HuH-7.5 (cell line): ENCODE results near the gene CCL17.
"Not testable (repeated sequence)": the region's sequence is repeated elsewhere in the genome, so short reads cannot be mapped to it uniquely, and the experiment has no call there.

Experiments used
- DNase-seq: peaks from one replicate; pipeline ENCODE4 v3.0.0; 2011; ENCODE audit warnings: low spot score

CCL17 gene

DNA sequence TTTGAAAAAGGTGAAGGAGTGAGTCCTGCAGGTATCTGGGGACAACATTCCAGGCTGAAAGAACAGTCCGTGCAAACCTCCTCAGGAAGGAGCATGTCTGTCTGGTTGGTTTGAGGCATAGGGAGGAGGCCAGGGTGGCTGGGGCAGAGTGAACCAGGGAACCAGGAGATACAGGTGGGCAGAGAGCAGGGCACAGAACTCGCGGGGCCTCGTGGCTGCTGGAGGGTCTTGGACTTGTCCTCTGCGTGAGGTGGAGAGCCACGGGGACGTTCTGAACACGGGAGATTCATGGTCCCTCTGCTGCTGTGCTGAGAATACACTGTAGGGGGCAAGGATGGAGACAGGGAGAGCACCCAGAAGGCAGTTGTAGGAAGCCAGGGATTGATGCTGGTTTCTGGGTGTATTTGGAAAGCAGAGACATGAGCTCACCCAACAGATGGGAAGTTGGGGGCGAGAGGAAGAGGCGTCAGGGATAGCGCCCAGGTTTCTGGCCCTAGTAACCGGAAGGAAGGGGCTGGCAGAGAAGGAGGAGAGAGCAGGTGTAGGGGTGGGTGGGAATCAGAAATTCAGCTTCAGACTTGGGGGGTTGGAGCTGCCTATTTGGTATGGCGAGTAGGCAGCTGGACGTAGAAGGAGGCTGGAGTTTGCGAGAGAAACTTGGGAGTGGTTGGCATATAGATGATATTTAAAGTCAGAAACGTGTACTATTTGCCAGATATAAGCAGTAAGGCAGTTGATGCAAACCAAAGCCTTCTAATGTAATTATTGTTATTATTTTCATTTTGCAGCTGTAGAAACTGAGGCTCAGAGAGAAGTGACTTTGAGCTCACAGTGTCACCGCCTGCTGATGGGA lies at the start of gene CCL17:
CCL17 (plus strand) TSS at position 803 of the 853 bp plus-strand sequence. CDS start 9,166 bp downstream, outside the sequence.
- no peak for DNase-seq

DNA sequence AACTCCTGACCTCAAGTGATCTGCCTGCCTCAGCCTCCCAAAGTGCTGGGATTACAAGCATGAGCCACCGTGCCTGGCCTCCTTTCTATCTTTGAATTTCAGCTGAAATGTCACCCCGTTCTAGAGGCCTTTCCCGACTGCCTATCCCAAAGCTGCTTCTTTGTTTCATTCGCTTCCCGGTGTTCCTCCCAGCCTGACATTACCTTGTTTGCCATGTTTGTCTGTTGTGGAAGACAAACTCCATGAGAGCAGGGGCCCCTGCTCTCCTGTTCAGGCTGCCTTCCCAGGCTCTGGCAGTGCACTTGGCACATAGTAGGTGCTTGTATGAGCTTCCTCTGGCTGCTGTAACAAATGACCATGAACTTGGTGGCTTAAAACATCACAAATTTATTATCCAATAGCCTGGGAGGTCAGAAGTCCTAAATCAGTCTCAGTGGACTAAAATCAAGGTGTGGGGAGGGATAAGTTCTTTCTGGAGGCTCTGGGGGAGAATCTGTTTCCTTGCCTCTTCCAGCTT lies 48.6 kb upstream of the CCL17 start:
- DNase-seq = no peak

DNA sequence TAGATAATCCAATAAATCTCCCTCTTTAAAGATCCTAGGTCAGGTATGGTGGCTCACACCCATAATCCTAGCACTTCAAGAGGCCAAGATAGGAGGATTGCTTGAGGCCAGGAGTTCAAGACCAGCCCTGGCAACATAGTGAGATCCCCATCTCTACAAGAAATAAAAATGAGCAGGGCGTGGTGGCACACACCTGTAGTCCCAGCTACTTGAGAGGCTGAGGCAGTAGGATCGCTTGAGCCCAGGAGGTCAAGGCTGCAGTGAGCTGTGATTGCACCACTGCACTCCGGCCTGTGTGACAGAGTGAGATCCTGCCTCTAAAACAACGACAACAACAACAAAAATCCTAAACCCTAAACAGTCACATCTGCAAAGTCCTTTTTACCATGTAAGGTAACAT lies 48.0 kb upstream of the CCL17 start:
- DNase-seq = no peak

DNA sequence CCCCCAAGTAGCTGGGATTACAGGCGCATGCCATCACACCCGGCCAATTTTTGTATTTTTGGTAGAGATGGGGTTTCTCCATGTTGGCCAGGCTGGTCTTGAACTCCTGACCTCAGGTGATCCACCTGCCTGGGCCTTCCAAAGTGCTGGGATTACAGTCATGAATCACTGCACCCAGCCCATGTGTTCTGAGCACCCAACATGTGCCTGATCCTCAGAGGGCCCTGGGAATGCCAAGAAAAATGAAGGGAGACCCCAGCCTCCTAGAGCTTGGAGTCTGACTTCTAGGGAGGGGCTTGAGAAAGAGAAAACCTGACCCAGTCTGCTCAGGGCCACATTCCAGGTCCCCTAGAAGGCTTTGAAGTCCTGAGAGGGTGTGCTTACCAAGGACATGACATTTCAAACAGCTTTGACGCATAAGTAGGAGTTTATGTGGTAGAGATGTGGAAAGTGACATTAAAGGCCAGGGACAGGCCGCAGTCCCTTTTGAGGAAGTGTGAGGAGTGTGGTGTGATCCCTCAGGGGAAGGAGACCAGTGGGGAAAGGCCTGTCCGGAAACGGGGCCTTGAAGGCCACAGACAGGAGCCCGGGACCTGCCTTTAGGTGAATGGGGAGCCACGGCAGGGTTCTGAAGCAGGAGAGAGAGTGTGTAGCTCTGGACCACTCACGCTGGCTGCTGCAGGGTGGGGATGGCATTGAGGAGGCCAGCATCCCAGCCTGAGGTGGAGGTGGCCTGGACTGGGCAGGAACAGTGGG lies 47.1 kb upstream of the CCL17 start:
- DNase-seq = no peak

DNA sequence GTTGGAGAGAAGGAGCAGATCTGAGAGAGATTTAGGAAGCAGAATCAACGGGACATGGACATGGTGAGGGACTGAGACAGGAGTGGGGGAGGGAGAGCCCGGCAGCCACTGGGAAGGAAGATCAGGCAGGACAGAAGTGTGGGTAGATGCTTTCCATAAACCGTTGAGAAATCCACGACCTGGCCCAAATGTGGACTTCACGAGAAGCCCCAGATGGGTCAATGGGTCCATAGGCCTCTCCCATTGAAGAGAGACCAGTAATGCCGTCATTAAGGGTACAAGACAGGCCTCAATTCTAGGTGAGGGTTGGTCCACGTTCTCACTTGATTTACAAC lies 46.5 kb upstream of the CCL17 start:
- DNase-seq = no peak

DNA sequence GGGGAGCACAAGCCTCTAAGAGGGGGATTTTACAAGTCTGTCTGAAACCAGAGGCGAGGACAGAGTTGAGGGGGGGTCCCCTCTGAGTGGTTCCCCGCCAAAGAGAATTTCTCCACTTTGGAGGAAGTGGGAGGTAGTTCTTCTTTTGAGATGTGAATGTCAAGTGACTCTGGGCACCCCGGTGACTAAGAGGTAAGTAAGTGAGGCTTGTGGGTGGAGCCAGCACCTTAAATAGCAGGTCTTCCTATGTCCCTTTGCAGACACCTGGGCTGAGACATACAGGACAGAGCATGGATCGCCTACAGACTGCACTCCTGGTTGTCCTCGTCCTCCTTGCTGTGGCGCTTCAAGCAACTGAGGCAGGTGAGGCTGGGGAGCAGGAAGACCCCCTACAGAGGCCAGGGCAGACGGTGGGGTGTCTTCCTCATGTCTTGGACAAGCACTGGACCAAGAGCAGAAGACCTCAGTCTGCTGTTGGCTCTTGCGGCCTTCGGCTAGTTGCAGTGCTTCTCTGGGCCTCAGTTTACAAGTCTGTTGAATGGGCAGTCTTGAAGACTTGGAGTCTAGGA lies 46.0 kb upstream of the CCL17 start, which contains the start of gene CCL22:
CCL22 (plus strand) TSS at position 257 of the 569 bp plus-strand sequence; CDS start at position 291, 34 bp downstream.
- DNase-seq = no peak

DNA sequence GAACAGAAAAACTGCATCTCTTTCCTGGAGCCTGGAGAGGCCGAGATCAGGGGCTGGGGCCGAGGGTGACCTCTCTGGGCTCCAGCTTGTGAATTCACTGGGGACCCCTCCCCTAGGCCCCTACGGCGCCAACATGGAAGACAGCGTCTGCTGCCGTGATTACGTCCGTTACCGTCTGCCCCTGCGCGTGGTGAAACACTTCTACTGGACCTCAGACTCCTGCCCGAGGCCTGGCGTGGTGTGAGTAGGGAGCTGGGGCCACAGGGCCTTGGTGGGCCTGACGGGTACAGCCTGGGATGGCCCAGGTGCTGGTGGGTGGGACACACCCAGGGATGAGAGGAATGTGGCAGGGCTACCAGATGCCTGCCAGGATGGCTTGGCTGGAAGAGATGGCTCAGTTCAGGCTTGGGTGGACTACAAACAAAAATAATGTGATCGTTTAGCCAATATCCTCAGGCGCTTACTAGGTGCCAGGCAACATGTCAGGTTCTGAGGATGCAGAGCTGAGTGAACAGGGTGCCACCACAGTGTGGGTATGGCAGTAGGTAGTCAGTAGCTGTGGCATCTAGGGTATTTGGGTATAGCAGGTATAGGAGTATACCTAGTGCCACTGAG lies 44.1 kb upstream of the CCL17 start:
- no peak for DNase-seq

DNA sequence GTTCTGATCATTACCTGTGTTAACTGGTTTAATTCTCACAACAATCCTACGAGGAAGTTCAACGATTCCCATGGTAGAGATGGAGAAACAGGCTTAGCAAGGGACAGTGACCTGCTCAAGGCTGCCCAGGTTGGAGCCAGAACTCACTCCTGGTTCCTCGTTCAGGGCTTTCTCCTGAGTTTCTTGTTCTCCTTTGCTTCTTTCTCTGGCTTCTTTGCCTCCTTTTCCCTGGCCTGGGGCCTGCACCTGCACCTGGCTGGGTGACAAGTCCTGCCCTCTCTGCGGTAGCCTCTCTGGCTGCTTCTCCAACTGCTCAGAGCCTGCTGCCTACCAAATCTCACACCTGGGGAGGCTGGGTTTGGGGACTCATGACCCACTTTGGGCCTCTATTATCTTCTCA lies 43.2 kb upstream of the CCL17 start:
- DNase-seq = no peak

DNA sequence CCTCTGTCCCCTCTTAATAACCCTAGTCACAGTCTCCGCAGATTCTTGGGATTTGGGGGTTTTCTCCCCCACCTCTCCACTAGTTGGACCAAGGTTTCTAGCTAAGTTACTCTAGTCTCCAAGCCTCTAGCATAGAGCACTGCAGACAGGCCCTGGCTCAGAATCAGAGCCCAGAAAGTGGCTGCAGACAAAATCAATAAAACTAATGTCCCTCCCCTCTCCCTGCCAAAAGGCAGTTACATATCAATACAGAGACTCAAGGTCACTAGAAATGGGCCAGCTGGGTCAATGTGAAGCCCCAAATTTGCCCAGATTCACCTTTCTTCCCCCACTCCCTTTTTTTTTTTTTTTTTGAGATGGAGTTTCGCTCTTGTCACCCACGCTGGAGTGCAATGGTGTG lies 40.4 kb upstream of the CCL17 start:
- DNase-seq = no peak

DNA sequence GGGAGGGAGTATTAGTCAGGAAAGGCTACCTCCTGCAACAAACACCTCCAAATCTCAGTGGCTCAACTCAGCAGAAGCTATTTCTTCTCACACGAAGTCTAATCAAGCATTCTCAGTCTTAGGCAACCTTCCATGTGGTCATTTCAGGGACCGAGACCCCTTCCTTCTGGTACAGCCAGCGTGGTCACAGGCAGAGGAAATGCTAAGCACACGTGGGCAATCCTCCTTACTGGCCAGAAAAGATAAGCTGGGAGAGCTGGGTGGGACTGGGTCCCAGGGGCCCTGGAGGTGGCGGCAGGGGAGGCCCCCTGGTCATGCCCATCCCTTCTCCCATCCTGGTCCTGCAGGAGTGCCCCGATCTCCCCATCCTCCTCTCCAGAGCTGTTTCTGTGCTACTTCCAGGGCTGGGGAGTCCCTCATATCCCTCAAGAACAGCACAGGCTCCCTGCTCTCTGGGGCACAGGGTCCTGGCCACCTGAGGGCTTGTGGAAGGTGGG lies 38.0 kb upstream of the CCL17 start:
- no peak for DNase-seq

DNA sequence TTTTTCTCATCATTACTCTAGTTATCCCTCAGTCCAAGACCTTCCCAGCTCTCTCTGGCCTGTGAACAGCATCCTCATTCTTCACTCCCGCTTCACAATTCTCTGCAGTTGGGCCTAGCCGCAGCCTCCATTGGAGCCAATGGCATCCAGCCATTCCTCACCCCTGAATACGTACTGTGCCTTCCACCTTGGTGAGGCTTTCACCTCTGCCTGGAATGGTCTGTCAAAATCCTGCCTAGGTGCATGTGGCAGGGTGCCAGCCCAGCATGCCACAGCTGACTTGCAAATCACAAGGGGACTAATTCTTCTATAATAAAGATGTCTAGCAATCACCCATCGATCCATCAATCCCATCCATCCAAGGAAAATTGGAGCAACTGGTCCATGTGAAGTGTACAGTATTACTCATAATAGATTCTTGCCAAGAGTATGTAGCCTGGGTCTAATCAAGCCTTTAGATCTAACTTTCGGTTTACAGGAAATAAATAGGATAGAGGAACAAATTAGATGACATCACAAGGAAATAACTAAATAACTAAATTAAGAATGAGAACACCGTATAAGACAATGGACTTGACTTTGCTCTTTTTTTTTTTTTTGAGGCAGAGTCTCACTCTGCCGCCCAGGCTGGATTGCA lies 37.3 kb upstream of the CCL17 start:
- no peak for DNase-seq

DNA sequence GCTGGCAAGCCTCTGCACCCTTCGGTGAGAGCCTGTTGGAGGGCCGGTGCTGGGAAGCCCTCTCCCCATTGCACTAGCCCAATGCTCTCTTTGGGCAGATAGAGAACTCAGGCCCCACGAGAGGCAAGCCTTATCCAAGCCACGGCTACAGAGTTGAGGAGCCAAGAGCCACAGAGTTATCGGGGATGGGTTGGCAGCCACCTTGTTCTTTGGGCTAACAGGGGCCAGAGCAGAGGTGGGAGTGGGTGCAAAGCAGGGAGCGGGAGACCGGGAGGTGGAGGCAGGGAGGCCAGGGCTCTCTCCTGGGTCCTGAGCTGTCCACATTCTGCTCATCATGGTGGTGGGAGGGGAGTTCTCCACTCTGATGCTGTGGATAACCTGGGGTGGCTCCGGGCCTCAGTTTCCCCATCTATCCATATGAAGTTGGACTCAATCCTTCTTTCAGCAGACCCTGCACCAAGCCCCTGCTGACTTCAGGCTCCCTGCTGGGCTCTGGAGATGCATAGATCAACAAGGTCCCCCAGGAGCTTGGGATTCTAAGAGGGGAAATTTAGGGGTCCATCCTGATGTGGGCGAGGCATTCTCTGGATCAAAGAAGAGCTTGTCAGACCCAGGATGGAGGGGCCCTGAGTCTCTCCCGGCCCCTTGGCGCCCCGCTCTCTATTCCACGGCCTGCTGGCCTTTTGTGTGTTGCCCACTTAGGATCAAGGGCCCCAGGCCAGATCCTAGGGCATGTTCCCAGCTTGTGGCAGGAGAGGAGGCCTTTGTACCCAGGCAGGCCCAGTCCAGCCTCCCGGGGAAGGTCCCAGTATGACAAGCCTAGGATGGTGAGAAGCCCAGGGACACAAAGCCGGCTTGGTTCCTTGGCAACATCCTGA lies 32.8 kb upstream of the CCL17 start:
- DNase-seq = no peak

DNA sequence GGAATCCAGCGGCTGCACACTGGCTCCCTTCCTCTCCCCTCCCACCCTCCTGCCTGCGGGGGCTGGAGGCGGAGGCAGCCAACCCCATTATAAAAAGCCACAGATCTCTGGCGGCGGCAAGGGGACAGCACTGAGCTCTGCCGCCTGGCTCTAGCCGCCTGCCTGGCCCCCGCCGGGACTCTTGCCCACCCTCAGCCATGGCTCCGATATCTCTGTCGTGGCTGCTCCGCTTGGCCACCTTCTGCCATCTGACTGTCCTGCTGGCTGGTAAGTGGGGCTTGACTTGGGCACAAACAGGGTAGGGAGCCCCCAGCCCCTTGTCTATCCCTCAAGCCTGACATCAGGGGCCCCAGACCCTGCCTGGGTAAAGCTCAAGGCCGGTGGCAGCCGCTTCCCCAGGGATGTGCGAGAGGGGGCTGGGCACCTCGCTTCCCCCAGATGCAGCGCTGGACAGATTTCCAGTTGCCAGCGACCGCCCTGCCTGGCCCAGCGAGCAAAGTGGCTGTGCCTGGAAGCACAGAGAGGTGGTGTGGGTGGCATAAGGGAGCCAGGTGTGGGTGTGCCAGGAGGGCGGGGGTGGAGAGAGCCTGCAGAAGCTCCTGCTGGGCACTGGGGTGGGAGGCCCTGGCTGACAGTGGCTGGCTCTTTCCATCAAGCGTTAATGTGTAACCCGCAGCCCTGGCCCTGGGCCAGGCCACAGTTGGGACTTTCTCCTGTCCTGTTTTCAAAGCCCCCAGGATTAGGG lies 32.0 kb upstream of the CCL17 start, which contains the start of gene CX3CL1:
CX3CL1 (plus strand) TSS at position 119 of the 745 bp plus-strand sequence; CDS start at position 198, 79 bp downstream.
- peak; percentile 62 for DNase-seq

DNA sequence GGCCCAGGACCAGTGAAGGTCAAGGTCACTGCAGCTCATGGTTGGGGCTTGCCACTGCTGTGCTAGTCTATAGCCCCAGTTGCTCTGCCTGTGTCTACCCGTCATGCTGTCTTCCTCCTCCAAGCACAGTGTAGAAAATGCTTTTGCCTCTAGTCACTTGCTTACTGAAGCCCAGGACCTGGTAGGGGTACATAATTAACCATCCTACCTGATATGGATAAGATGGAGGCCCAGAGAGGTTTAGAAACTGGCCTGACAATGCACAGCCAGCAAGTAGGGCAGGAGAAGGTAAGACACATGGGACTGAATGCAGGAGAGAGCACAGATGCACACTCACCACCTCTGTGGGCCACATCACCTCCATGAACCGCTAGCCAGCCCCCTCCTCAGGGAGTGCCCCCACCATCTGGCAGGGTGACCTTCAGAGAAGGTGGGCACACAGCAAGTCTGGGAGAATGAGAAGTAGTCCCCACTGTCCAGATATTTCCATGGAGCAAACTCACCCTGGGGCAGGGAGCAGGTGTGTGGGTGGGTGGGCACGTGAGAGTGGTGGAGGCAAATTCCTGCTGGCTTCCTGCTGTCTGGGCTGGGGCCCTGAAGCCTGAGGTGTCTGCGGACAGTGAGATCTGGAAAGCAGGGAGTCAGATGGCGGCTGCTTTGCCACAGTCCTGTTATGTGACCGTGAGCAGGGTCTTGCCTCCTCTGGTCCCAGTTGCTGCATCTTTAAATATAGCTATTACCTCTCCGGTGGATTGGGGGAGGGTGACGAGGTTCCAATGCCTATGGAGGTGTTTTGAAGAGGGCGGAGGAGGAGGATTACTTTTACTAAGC lies 31.2 kb upstream of the CCL17 start:
- DNase-seq = no peak

DNA sequence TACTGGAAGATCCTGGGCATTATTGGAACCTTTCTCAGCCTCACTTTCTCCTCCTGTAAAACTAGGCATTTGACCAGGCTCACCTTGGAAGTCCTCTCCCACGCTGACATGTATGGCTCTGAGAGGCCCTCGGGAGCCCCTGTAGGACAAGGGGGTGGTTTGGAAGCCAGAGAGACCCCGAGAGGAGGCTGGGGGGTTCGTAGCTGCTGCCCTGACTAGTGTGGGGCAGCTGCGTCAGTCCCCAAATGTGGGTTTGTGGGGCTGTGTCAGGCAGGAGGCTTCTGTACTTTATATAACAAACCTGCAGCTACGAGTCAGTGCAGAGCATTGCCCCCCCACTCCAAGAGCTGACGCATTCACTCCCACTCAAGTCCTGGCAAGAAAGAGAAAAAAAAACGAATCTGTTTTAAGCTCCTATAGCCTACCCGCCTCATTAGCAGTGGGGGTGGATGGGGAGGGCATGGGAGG lies 30.5 kb upstream of the CCL17 start:
- no peak for DNase-seq

DNA sequence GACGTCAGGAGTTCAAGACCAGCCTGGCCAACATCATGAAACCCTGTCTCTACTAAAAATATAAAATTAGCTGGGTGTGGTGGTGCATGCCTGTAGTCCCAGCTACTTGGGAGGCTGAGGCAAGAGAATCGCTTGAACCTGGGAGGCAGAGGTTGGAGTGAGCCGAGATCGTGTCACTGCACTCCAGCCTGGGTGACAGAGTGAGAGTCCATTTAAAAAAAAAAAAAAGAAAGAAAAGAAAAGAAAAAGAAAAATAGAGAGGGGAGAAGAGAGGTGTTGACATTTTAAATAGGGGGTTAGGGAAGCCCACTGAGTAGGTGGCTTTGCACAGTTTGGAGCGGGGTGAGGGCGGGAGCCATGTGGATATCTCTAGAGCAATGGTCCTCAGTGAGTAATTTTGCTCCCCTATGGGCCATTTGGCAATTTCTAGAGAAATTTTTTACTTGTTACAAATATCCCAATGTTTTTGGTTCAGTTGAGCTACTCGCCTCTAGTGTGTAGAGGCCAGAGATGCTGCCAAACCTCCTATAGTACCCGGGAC lies 29.6 kb upstream of the CCL17 start:
- not testable (repeated sequence) for DNase-seq

DNA sequence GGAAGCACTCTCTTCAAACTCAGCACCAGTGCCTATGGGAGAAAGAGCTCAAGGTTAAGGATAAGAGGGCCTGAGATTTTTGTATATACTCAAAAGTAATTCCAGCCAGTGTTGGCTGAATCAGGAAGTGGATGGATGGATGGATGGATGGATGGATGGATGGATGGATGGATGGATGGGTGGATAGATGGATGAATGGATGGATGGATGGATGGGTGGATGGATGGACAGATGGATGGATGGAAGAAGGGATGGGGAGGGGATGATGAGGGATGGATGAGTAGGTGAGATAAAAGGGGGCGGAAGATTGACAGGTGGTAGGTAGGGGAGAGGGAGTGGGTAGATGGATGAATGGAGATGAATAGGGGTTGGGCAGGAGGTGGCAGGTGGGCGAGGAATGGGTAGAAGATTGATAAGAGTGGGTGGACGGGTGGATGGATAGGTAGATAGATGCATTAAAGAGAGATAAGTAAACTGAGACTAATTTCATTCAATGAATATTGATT lies 28.2 kb upstream of the CCL17 start:
- no peak for DNase-seq
